HG02852 (cell line): ENCODE measurements around the gene CYP4V2.
"Not testable (repeated sequence)": the region's sequence is repeated elsewhere in the genome, so short reads cannot be mapped to it uniquely, and the experiment has no call there.

Source experiments
- ATAC-seq: cut with Tn5 transposase; IDR thresholded peaks from one replicate; pipeline ENCODE4 v1.9.1; 2021; ENCODE audit warnings: mild to moderate bottlenecking, moderate library complexity; ENCODE audit not compliant: unreplicated experiment

Gene CYP4V2

GRCh38 chr4:186227744-186228513, 36.6 kb downstream of the CYP4V2 start:
- ATAC-seq, result no peak

GRCh38 chr4:186228514-186228894, 37.1 kb downstream of the CYP4V2 start:
- no peak for ATAC-seq

- no peak for ATAC-seq
Observed at GRCh38 chr4:186234367-186234766, 43.0 kb downstream of the CYP4V2 start.

GRCh38 chr4:186236126-186236525, 44.8 kb downstream of the CYP4V2 start:
- ATAC-seq, result no peak

- ATAC-seq, result no peak
Observed at GRCh38 chr4:186240452-186240847, 49.1 kb downstream of the CYP4V2 start.

- ATAC-seq, result no peak
Observed at GRCh38 chr4:186240848-186241491, 49.6 kb downstream of the CYP4V2 start.

GRCh38 chr4:186241616-186242015, 50.2 kb downstream of the CYP4V2 start:
- ATAC-seq, result no peak

- not testable (repeated sequence) for ATAC-seq
Observed at GRCh38 chr4:186242031-186242430, 50.7 kb downstream of the CYP4V2 start.

GRCh38 chr4:186243331-186243730, 52.0 kb downstream of the CYP4V2 start:
- no peak for ATAC-seq

- ATAC-seq, result no peak
Observed at GRCh38 chr4:186244835-186245234, 53.5 kb downstream of the CYP4V2 start.

GRCh38 chr4:186247062-186247752, 55.8 kb downstream of the CYP4V2 start:
- not testable (repeated sequence) for ATAC-seq

GRCh38 chr4:186248643-186249042, 57.3 kb downstream of the CYP4V2 start:
- ATAC-seq, result no peak

GRCh38 chr4:186249785-186250754, 58.7 kb downstream of the CYP4V2 start:
- no peak for ATAC-seq

GRCh38 chr4:186250760-186251159, 59.4 kb downstream of the CYP4V2 start:
- ATAC-seq, result no peak

GRCh38 chr4:186255122-186255521, 63.8 kb downstream of the CYP4V2 start:
- no peak for ATAC-seq

GRCh38 chr4:186258216-186258811, 66.9 kb downstream of the CYP4V2 start:
- no peak for ATAC-seq

- no peak for ATAC-seq
Observed at GRCh38 chr4:186260117-186260503, 68.7 kb downstream of the CYP4V2 start.
